HG02763 (cell line): ENCODE results near the gene PLCB4.
"Not testable (repeated sequence)": the region's sequence is repeated elsewhere in the genome, so short reads cannot be mapped to it uniquely, and the experiment has no call there.

Experiments
- ATAC-seq: cut with Tn5 transposase; IDR thresholded peaks from one replicate; pipeline ENCODE4 v1.9.1; 2021; ENCODE audit warnings: mild to moderate bottlenecking, moderate library complexity; ENCODE audit not compliant: unreplicated experiment

Gene PLCB4

GRCh38 chr20:9349249-9349648 lies 280.4 kb downstream of the PLCB4 start:
- ATAC-seq, result no peak

GRCh38 chr20:9352739-9353138 lies 283.9 kb downstream of the PLCB4 start:
- ATAC-seq, result no peak

GRCh38 chr20:9353180-9353915 lies 284.5 kb downstream of the PLCB4 start:
- ATAC-seq, result no peak

- no peak for ATAC-seq
Measured at GRCh38 chr20:9353916-9354276, 285.0 kb downstream of the PLCB4 start.

- ATAC-seq, result no peak
Measured at GRCh38 chr20:9354579-9354978, 285.7 kb downstream of the PLCB4 start.

- ATAC-seq, result no peak
Measured at GRCh38 chr20:9358001-9358400, 289.1 kb downstream of the PLCB4 start.

GRCh38 chr20:9359561-9360308 lies 290.8 kb downstream of the PLCB4 start:
- ATAC-seq, result no peak

- ATAC-seq, result no peak
Measured at GRCh38 chr20:9360431-9360830, 291.5 kb downstream of the PLCB4 start.

- ATAC-seq, result no peak
Measured at GRCh38 chr20:9363673-9364072, 294.8 kb downstream of the PLCB4 start.

- no peak for ATAC-seq
Measured at GRCh38 chr20:9367328-9367727, 298.4 kb downstream of the PLCB4 start.

GRCh38 chr20:9367746-9368145 lies 298.9 kb downstream of the PLCB4 start:
- no peak for ATAC-seq

- ATAC-seq, result no peak
Measured at GRCh38 chr20:9368893-9369292, 300.0 kb downstream of the PLCB4 start.

- no peak for ATAC-seq
Measured at GRCh38 chr20:9369557-9369956, 300.7 kb downstream of the PLCB4 start.

GRCh38 chr20:9374072-9374471 lies 305.2 kb downstream of the PLCB4 start:
- no peak for ATAC-seq

- ATAC-seq, result no peak
Measured at GRCh38 chr20:9374480-9374879, 305.6 kb downstream of the PLCB4 start.

- no peak for ATAC-seq
Measured at GRCh38 chr20:9375221-9375681, 306.4 kb downstream of the PLCB4 start.

- ATAC-seq, result no peak
Measured at GRCh38 chr20:9377007-9377406, 308.1 kb downstream of the PLCB4 start.

GRCh38 chr20:9385345-9386310 lies 316.7 kb downstream of the PLCB4 start:
- ATAC-seq, result not testable (repeated sequence)

- no peak for ATAC-seq
Measured at GRCh38 chr20:9388160-9388812, 319.4 kb downstream of the PLCB4 start.

GRCh38 chr20:9388813-9389161 lies 319.9 kb downstream of the PLCB4 start:
- no peak for ATAC-seq

- ATAC-seq, result no peak
Measured at GRCh38 chr20:9389346-9389745, 320.5 kb downstream of the PLCB4 start.
